B cell (primary cell): ENCODE data around the gene SRR. TPM values are rescaled to one million over a fixed set of nuclear protein-coding genes. Genes with fewer than 3 reads are reported as not detected.

Source experiments
- ATAC-seq: fragments of 200-7000 bp; cut with Tn5 transposase; one replicate; pipeline ENCODE4 v1.10.0; 2021; ENCODE audit warnings: low read depth, mild to moderate bottlenecking, moderate number of reproducible peaks, moderate library complexity
- CTCF ChIA-PET: fragments of 350-600 bp; sonication (Branson Sonifier 250); formaldehyde crosslinking; loops from one replicate; lab custom pipeline; 2021; ENCODE audit warnings: antibody characterized with exemption, inconsistent platforms; lab: Charles Lee
- POLR2A ChIA-PET: fragments of 350-600 bp; sonication (Branson Sonifier 250); formaldehyde crosslinking; loops from one replicate; lab custom pipeline; 2021; ENCODE audit warnings: antibody characterized with exemption; lab: Charles Lee
- DNase-seq: peaks from one replicate; pipeline ENCODE4 v3.0.0; 2013
- H2AFZ ChIP-seq: 2 replicates; pipeline ENCODE4 v1.6.1; 2012; ENCODE audit warnings: mild to moderate bottlenecking, low read depth, low read length; ENCODE audit not compliant: insufficient read depth, poor library complexity, severe bottlenecking
- H3K27ac ChIP-seq, 2 donors: 1 replicate in 1 of 2; 2 replicates in 1 of 2; pipeline ENCODE4 v1.5.1; 2012 to 2013; ENCODE audit warnings: low read length in 2 of 2, mild to moderate bottlenecking in 2 of 2, moderate library complexity in 1 of 2
- H3K27me3 ChIP-seq, 4 experiments: fragments of 200-600 bp in 1 of 4; sonication (generic) in 1 of 4; replicated peaks in 1 of 4; 1 replicate in 2 of 4; 2 replicates in 2 of 4; pipeline versions ENCODE4 v1.6.1 to v1.7.0; 2013 to 2016; ENCODE audit warnings: low read length in 3 of 4, mild to moderate bottlenecking in 2 of 4, mixed read lengths in 1 of 4, moderate library complexity in 1 of 4; ENCODE audit not compliant: insufficient read depth in 4 of 4, control insufficient read depth in 3 of 4; ENCODE audit errors: control extremely low read depth in 1 of 4
- H3K36me3 ChIP-seq, 2 experiments: replicated peaks in 1 of 2; 1 replicate in 1 of 2; 2 replicates in 1 of 2; pipeline versions ENCODE4 v1.6.1 to v1.7.1; 2013; ENCODE audit warnings: low read length in 1 of 2; ENCODE audit not compliant: insufficient read depth in 2 of 2, control insufficient read depth in 1 of 2; ENCODE audit errors: control extremely low read depth in 1 of 2, extremely low read depth in 1 of 2
- H3K4me1 ChIP-seq, 2 donors: fragments of 200-600 bp in 1 of 2; sonication (generic) in 1 of 2; 1 replicate in 1 of 2; 2 replicates in 1 of 2; pipeline versions ENCODE4 v1.5.1 to v1.6.1; 2013 to 2017; ENCODE audit warnings: low read length in 2 of 2; ENCODE audit not compliant: control insufficient read depth in 2 of 2, insufficient read depth in 2 of 2
- H3K4me2 ChIP-seq: replicated peaks from 2 replicates; pipeline ENCODE3; 2012; ENCODE audit warnings: mild to moderate bottlenecking, low read depth, low read length; ENCODE audit not compliant: poor library complexity, severe bottlenecking
- H3K4me3 ChIP-seq, 5 experiments: fragments of 200-600 bp in 1 of 5; sonication (generic) in 1 of 5; 1 replicate in 3 of 5; 2 replicates in 2 of 5; pipeline versions ENCODE4 v1.5.1 to v1.7.0; 2011 to 2016; ENCODE audit warnings: low read length in 4 of 5, mild to moderate bottlenecking in 4 of 5, low read depth in 2 of 5, control low read depth in 1 of 5, moderate library complexity in 1 of 5; ENCODE audit not compliant: insufficient read depth in 1 of 5; ENCODE audit errors: control extremely low read depth in 1 of 5, extremely low read depth in 1 of 5
- H3K79me2 ChIP-seq: fragments of 200-600 bp; sonication (generic); one replicate; pipeline ENCODE4 v1.6.0; 2016; ENCODE audit warnings: low read length; ENCODE audit not compliant: control insufficient read depth, insufficient read depth
- H3K9ac ChIP-seq: fragments of 200-600 bp; sonication (generic); 2 replicates; pipeline ENCODE4 v1.6.1; 2017; ENCODE audit warnings: mild to moderate bottlenecking, low read length, moderate library complexity
- H3K9me3 ChIP-seq, 3 donors: one replicate each; pipeline versions ENCODE4 v1.6.1 to v1.7.1; 2013; ENCODE audit warnings: low read length in 2 of 3; ENCODE audit not compliant: control insufficient read depth in 2 of 3, insufficient read depth in 1 of 3; ENCODE audit errors: control extremely low read depth in 1 of 3
- H4K20me1 ChIP-seq: 2 replicates; pipeline ENCODE4 v1.6.0; 2012; ENCODE audit warnings: mild to moderate bottlenecking, low read length; ENCODE audit not compliant: insufficient read depth, control insufficient read depth, poor library complexity, severe bottlenecking
- H3K27ac Mint-ChIP-seq: one replicate; pipeline ENCODE4 v1.8.0; 2021; ENCODE audit warnings: mixed read lengths
- H3K27me3 Mint-ChIP-seq: one replicate; pipeline ENCODE4 v1.8.0; 2021; ENCODE audit warnings: mixed read lengths
- H3K4me1 Mint-ChIP-seq: one replicate; pipeline ENCODE4 v1.8.0; 2021; ENCODE audit warnings: mixed read lengths
- H3K4me3 Mint-ChIP-seq: one replicate; pipeline ENCODE4 v1.8.0; 2021; ENCODE audit warnings: mixed read lengths
- H3K9me3 Mint-ChIP-seq: one replicate; pipeline ENCODE4 v1.8.0; 2022; ENCODE audit warnings: mixed read lengths; ENCODE audit not compliant: insufficient read depth
- CTCF ChIP-seq: fragments of 200-600 bp; IDR thresholded peaks from one replicate; pipeline ENCODE4 v1.8.0; 2022; ENCODE audit warnings: antibody characterized with exemption, mild to moderate bottlenecking
- EZH2 ChIP-seq: IDR thresholded peaks from 2 replicates; pipeline ENCODE4 v1.6.1; 2012; ENCODE audit warnings: borderline replicate concordance, low read depth, mild to moderate bottlenecking, moderate library complexity, low read length; ENCODE audit not compliant: insufficient read depth, poor library complexity, severe bottlenecking
- WGBS: methylation state at CpG from one replicate; pipeline ENCODE4 v1.1.5; 2013; ENCODE audit warnings: missing lambda C conversion rate; ENCODE audit not compliant: insufficient coverage; 5-methylcytosine and 5-hydroxymethylcytosine counted together
- intact Hi-C: fragments of 100-400 bp; cut with micrococcal nuclease; formaldehyde crosslinking; loops from one replicate; pipeline ENCODE4 v1.10.0; 2022
- polyA plus RNA-seq: library from polyadenylated mRNA; depleted of rRNA; stranded (reverse); fragments of >200 nt; gene quantifications from 2 replicates; pipeline ENCODE4 v1.2.3, GENCODE V29; 2012
- total RNA-seq, 2 donors: library from RNA; stranded (reverse); fragments of 120-200 nt in 1 of 2; gene quantifications; 1 replicate in 1 of 2; 2 replicates in 1 of 2; pipeline versions ENCODE4 v1.2.3 to v1.2.4, GENCODE V29; 2013 to 2022

SRR gene
- total and polyA plus RNA-seq, 2 donors (not counting 1 experiment from before 2014, with no cell fraction given) = 2.6 to 5.1 TPM

GRCh38 chr17:2370211-2370589, 66.5 kb downstream of the SRR start:
- H3K4me2 ChIP-seq = no peak overlapping the region
- H2AFZ ChIP-seq = no peak overlapping the region
- H3K9me3 ChIP-seq = no peaks in the 10 kb centered on the region
- H3K36me3 ChIP-seq = peaks cover 0 to 5% of the 10 kb centered on the region in 2 experiments
- Mint-ChIP-seq H3K27me3 (no peaks in the 10 kb centered on the region), H3K4me3 (no peak overlapping the region), H3K27ac (no peak overlapping the region), H3K9me3 (no peaks in the 10 kb centered on the region), H3K4me1 (no peaks in the 10 kb centered on the region)
- CTCF ChIA-PET = interaction anchor here (1.4 to 2.7 kb wide), 2 partner anchors 12 to 46 kb away, joined by 4 to 11 read pairs; no protein-coding TSS in a partner anchor
- no peaks in the 10 kb centered on the region for H3K79me2 ChIP-seq
- H3K4me3 ChIP-seq = no peak overlapping the region
- no peaks in the 10 kb centered on the region for H3K27me3 ChIP-seq
- H3K4me1 ChIP-seq = no peaks in the 10 kb centered on the region
- H3K9ac ChIP-seq = no peak overlapping the region
- TF ChIP-seq EZH2 (no peak), CTCF (no peak)
- intact Hi-C loops = no loop called here
- H3K27ac ChIP-seq = no peak overlapping the region
- 96% methylated on average over 11 of the region's 11 CpGs for WGBS
- no peak for DNase-seq
- no peaks in the 10 kb centered on the region for H4K20me1 ChIP-seq
- POLR2A ChIA-PET = interaction anchor here (1.3 kb wide), 1 partner anchor 31 kb away, joined by 3 read pairs; no protein-coding TSS in a partner anchor
- ATAC-seq = no peak

GRCh38 chr17:2371183-2372130, 67.7 kb downstream of the SRR start:
- no peaks in the 10 kb centered on the region for H3K79me2 ChIP-seq
- H3K36me3 ChIP-seq = peaks cover 0 to 5% of the 10 kb centered on the region in 2 experiments
- CTCF ChIA-PET = interaction anchor here (0.7 to 2.7 kb wide), 3 partner anchors 11 to 45 kb away, joined by 3 to 11 read pairs (median 4); no protein-coding TSS in a partner anchor
- H3K4me3 ChIP-seq = no peak overlapping the region
- DNase-seq (no peak), ATAC-seq (no peak)
- H3K9ac ChIP-seq = no peak overlapping the region
- H2AFZ ChIP-seq = no peak overlapping the region
- no peaks in the 10 kb centered on the region for H3K27me3 ChIP-seq
- intact Hi-C loops = no loop called here
- no peaks in the 10 kb centered on the region for H4K20me1 ChIP-seq
- WGBS = 97% methylated on average over 25 of the region's 30 CpGs
- H3K27ac Mint-ChIP-seq = no peak overlapping the region
- no peak for TF ChIP-seq EZH2
- TF ChIP-seq CTCF = no peak
- no peaks in the 10 kb centered on the region for H3K4me1 Mint-ChIP-seq
- H3K27ac ChIP-seq = no peak overlapping the region
- POLR2A ChIA-PET = no interaction called here
- no peaks in the 10 kb centered on the region for H3K4me1 ChIP-seq
- H3K9me3 ChIP-seq = no peaks in the 10 kb centered on the region
- H3K4me2 ChIP-seq = no peak overlapping the region
- no peaks in the 10 kb centered on the region for H3K27me3 Mint-ChIP-seq
- no peak overlapping the region for H3K4me3 Mint-ChIP-seq
- no peaks in the 10 kb centered on the region for H3K9me3 Mint-ChIP-seq
